ENCODE results near the gene PNPLA6.

PNPLA6 gene

DNA sequence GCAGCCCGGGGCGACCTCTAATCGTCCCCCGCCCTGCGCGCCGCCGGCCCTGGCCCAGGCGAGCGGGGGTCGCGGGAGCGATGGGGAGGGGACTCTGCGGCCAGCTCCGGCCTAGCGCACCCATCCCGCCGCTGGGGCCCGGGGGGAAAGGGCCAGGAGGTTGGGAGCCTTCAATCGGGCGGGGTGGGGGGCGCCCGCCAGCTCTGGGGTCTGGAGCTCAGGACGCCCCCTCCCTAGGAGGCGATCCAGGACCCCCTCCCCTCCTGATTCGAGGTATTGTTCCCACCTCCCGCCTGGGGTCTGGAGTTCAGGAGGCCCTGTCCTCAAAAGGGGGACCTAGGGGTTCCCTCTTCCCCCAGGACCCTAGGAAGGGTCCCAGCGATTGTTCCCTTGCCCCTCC is 19.2 kb upstream of the PNPLA6 start:
- peak overlapping the region; percentile 36 for H3K4me3 ChIP-seq (ENCODE audit: low read depth, low read length)
- no peak for TF ChIP-seq MYC (IDR thresholded peaks at IDR 0.05; ENCODE audit: low read depth, low read length)
- TF ChIP-seq, protein P1, sequence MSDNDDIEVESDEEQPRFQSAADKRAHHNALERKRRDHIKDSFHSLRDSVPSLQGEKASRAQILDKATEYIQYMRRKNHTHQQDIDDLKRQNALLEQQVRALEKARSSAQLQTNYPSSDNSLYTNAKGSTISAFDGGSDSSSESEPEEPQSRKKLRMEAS (IDR thresholded peaks at IDR 0.05; ENCODE audit: low read depth, low read length), result no peak
- DNase-seq (ENCODE audit: low read depth), result no peak

DNA sequence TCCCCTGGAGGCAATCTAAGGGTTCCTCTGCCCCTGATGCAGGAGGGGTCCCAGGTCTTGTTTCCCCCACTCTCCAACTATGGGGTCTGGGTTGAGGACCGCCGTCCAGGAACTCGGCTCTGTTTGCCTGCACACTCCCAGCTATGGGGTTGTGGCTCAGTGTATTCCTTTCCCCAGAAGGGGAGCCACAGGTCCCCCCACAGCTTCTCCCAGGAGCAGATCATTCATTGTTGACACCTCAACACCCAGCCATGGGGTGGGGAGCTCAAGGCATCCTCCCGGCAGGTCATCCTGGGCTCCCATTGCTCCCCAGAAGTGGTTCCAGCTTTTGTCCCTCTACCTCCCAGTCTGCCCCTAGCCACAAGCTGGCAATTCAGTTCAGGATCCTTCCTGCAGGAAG is 18.6 kb upstream of the PNPLA6 start:
- TF ChIP-seq MYC (IDR thresholded peaks at IDR 0.05; ENCODE audit: low read depth, low read length) (no peak), POLR2A (IDR thresholded peaks at IDR 0.05; ENCODE audit: extremely low read depth, insufficient read length) (no peak)
- TF ChIP-seq, protein P1 (IDR thresholded peaks at IDR 0.05; ENCODE audit: low read depth, low read length), result no peak
- TF ChIP-seq, protein P2, sequence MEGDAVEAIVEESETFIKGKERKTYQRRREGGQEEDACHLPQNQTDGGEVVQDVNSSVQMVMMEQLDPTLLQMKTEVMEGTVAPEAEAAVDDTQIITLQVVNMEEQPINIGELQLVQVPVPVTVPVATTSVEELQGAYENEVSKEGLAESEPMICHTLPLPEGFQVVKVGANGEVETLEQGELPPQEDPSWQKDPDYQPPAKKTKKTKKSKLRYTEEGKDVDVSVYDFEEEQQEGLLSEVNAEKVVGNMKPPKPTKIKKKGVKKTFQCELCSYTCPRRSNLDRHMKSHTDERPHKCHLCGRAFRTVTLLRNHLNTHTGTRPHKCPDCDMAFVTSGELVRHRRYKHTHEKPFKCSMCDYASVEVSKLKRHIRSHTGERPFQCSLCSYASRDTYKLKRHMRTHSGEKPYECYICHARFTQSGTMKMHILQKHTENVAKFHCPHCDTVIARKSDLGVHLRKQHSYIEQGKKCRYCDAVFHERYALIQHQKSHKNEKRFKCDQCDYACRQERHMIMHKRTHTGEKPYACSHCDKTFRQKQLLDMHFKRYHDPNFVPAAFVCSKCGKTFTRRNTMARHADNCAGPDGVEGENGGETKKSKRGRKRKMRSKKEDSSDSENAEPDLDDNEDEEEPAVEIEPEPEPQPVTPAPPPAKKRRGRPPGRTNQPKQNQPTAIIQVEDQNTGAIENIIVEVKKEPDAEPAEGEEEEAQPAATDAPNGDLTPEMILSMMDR (IDR thresholded peaks at IDR 0.05; ENCODE audit: low read depth, low read length), result no peak
- H3K4me3 ChIP-seq (ENCODE audit: low read depth, low read length), result no peak overlapping the region
- DNase-seq (ENCODE audit: low read depth), result no peak

DNA sequence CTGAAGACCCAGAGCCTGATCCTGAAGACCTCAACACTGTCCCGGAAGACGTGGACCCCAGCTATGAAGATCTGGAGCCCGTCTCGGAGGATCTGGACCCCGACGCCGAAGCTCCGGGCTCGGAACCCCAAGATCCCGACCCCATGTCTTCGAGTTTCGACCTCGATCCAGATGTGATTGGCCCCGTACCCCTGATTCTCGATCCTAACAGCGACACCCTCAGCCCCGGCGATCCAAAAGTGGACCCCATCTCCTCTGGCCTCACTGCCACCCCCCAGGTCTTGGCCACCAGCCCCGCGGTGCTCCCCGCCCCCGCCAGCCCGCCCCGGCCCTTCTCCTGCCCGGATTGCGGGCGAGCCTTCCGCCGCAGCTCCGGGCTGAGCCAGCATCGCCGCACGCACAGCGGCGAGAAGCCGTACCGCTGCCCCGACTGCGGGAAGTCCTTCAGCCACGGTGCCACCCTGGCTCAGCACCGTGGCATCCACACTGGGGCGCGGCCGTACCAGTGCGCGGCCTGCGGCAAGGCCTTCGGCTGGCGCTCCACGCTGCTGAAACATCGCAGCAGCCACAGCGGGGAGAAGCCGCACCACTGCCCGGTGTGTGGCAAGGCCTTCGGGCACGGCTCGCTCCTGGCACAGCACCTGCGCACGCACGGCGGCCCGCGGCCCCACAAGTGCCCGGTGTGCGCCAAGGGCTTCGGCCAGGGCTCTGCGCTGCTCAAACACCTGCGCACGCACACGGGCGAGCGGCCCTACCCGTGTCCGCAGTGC is 16.0 kb upstream of the PNPLA6 start:
- TF ChIP-seq POLR2A (IDR thresholded peaks at IDR 0.05; ENCODE audit: extremely low read depth, insufficient read length), result no peak
- TF ChIP-seq MYC (IDR thresholded peaks at IDR 0.05; ENCODE audit: low read depth, low read length), result no peak
- TF ChIP-seq, protein P2 (IDR thresholded peaks at IDR 0.05; ENCODE audit: low read depth, low read length), result no peak
- TF ChIP-seq, protein P1 (IDR thresholded peaks at IDR 0.05; ENCODE audit: low read depth, low read length), result no peak
- H3K4me3 ChIP-seq (ENCODE audit: low read depth, low read length), result no peak overlapping the region
- no peak for DNase-seq (ENCODE audit: low read depth)

DNA sequence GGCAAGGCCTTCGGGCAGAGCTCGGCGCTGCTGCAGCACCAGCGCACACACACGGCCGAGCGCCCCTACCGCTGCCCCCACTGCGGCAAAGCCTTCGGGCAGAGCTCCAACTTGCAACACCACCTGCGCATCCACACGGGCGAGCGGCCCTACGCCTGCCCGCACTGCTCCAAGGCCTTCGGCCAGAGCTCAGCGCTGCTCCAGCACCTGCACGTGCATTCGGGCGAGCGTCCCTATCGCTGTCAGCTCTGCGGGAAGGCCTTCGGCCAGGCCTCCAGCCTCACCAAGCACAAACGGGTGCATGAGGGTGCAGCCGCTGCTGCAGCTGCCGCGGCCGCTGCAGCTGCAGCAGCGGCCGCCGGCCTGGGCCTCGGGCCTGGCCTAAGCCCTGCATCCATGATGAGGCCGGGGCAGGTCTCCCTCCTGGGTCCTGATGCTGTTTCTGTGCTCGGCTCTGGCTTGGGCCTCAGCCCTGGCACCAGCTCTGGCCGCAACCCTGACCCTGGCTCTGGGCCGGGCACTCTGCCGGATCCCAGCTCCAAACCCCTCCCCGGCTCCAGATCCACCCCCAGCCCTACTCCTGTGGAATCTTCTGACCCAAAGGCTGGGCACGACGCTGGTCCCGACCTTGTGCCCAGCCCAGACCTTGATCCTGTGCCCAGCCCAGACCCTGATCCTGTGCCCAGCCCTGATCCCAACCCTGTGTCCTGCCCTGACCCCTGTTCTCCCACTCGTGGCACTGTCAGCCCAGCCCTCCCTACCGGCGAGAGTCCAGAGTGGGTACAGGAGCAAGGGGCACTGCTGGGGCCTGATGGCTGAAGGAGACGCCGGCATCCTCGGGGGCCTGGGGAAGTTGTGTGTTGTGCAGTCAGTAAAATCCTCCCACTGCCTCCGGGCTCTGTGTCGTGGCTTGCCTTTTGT is 15.1 kb upstream of the PNPLA6 start:
- H3K4me3 ChIP-seq (ENCODE audit: low read depth, low read length), result no peak overlapping the region
- DNase-seq (ENCODE audit: low read depth), result no peak
- TF ChIP-seq, protein P2 (IDR thresholded peaks at IDR 0.05; ENCODE audit: low read depth, low read length), result no peak
- no peak for TF ChIP-seq POLR2A (IDR thresholded peaks at IDR 0.05; ENCODE audit: extremely low read depth, insufficient read length)
- no peak for TF ChIP-seq MYC (IDR thresholded peaks at IDR 0.05; ENCODE audit: low read depth, low read length)
- TF ChIP-seq, protein P1 (IDR thresholded peaks at IDR 0.05; ENCODE audit: low read depth, low read length), result no peak

DNA sequence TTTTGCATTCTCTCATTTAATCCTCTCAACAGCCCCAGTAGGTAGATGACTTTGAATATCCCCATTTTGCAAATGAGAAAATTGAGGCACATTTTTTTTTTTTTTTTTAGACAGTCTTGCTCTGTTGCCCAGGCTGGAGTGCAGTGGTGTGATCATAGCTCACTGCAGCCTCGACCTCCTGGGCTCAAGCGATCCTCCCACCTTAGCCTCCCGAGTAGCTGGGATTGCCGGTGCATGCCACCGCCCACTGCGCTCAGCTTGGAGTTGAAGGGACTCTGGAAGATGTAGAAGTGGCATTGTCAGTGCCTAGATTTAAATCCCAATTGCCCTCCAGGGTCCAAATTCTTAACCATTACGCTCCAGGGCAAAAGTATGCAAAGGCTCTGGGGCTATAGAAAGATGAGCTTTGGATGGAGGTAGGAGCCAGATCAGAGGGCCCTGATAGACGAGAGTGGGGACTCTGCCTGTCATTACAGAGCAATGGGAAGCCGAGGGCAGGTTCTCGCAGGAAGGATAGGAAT is 13.9 kb upstream of the PNPLA6 start:
- no peak for DNase-seq (ENCODE audit: low read depth)
- TF ChIP-seq, protein P1 (IDR thresholded peaks at IDR 0.05; ENCODE audit: low read depth, low read length), result no peak
- no peak for TF ChIP-seq MYC (IDR thresholded peaks at IDR 0.05; ENCODE audit: low read depth, low read length)
- no peak for TF ChIP-seq POLR2A (IDR thresholded peaks at IDR 0.05; ENCODE audit: extremely low read depth, insufficient read length)
- H3K4me3 ChIP-seq (ENCODE audit: low read depth, low read length), result peak overlapping the region; percentile 47

DNA sequence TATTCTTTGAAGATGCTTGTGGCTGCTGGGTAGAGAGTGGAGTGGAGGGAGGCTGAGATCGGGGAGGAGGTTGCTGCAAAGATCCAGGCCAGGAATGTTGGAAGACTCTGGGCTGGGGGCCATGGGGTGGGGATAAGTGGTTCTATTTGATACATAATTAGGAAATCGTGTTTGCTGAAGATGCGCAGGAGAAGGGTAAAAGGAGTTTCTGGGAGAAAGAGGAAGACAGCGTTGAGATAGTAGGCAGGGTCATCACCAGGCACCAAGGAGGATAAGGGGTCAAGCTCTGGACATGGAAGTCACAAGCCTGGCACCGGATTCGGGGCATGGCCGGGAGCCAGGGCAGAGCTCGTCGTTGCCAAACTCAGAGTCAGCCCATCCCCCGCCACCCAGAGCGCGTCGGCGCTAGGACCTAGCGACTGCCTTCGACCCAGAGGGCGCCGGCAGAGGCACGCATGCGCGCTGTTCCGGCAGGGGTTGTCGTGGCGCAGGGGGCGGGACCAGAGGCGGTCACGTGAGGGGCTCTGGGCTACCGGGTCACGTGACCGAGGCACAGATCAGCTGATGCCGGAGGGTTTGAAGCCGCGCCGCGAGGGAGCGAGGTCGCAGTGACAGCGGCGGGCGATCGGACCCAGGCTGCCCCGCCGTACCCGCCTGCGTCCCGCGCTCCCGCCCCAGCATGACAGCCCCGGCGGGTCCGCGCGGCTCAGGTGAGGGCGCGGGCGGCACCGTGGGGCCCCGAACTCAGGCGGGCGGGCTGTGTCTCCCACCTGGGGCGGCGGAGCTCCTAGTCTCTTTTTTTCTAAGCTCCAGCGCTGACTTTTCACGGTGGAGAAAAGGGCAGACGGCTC is 13.2 kb upstream of the PNPLA6 start, which contains the start of gene MCOLN1:
MCOLN1 (plus strand) TSS at position 553 of the 851 bp plus-strand sequence; CDS start at position 680, 127 bp downstream.
- TF ChIP-seq MYC (IDR thresholded peaks at IDR 0.05; ENCODE audit: low read depth, low read length) (peak; percentile 61), POLR2A (IDR thresholded peaks at IDR 0.05; ENCODE audit: extremely low read depth, insufficient read length) (peak; percentile 44)
- TF ChIP-seq, protein P2 (IDR thresholded peaks at IDR 0.05; ENCODE audit: low read depth, low read length), result no peak
- TF ChIP-seq, protein P1 (IDR thresholded peaks at IDR 0.05; ENCODE audit: low read depth, low read length), result peak; percentile 99
- peak within 1 kb of the TSS; percentile 61 for H3K4me3 ChIP-seq (ENCODE audit: low read depth, low read length)
- DNase-seq (ENCODE audit: low read depth), result peak; percentile 97
